Subcutaneous adipose tissue (tissue), 4 donors: ENCODE results near the gene NME7. TPM values are rescaled to one million over a fixed set of nuclear protein-coding genes. Genes with fewer than 3 reads are reported as not detected.

ENCODE experiments used
- CTCF ChIP-seq: fragments of 450-650 bp; IDR thresholded peaks from one replicate; pipeline ENCODE4 v1.5.1; 2016; ENCODE audit warnings: low read depth, mild to moderate bottlenecking, control low read depth, antibody characterized with exemption, moderate library complexity
- total RNA-seq, 4 donors: library from RNA; depleted of rRNA; stranded (reverse); fragments of >200 nt; gene quantifications; one replicate each; pipeline ENCODE4 v1.1.0, GENCODE V29; 2016

The NME7 gene
- total RNA-seq, 4 donors from 2014 or later: 10.5 to 14.2 (median 12.9) TPM

- no peak for TF ChIP-seq CTCF
Measured at GRCh38 chr1:169308313-169309039, 59.1 kb downstream of the NME7 start.

- no peak for TF ChIP-seq CTCF
Measured at GRCh38 chr1:169307176-169307575, 60.4 kb downstream of the NME7 start.

- no peak for TF ChIP-seq CTCF
Measured at GRCh38 chr1:169305948-169306347, 61.6 kb downstream of the NME7 start.

GRCh38 chr1:169305356-169305755 is 62.2 kb downstream of the NME7 start:
- TF ChIP-seq CTCF: no peak

GRCh38 chr1:169300854-169301253 is 66.7 kb downstream of the NME7 start:
- no peak for TF ChIP-seq CTCF

GRCh38 chr1:169298441-169298840 is 69.2 kb downstream of the NME7 start:
- TF ChIP-seq CTCF: no peak

- TF ChIP-seq CTCF: no peak
Measured at GRCh38 chr1:169295846-169296245, 71.8 kb downstream of the NME7 start.
